Right lobe of liver (tissue), 6 donors: ENCODE data around the gene PTPRN2. TPM values are rescaled to one million over a fixed set of nuclear protein-coding genes. Genes with fewer than 3 reads are reported as not detected.
A peak's percentile ranks its signal among the peaks of the same experiment; 100 is the strongest.

Experiments
- ATAC-seq, 4 donors: fragments of 200-7000 bp; cut with Tn5 transposase; one replicate each; pipeline ENCODE4 v1.9.1; 2020; ENCODE audit warnings: mild to moderate bottlenecking in 4 of 4, moderate library complexity in 4 of 4
- DNase-seq, 3 donors: peaks; one replicate each; pipeline ENCODE4 v3.0.0-alpha.2; 2020
- H3K27ac ChIP-seq, 3 donors: fragments of 200-600 bp; one replicate each; pipeline ENCODE4 v1.8.0; 2022
- H3K27me3 ChIP-seq, 2 donors: fragments of 200-600 bp; one replicate each; pipeline ENCODE4 v1.8.0; 2022
- H3K36me3 ChIP-seq, 4 donors: fragments of 200-600 bp; sonication (generic) in 1 of 4; one replicate each; pipeline versions ENCODE4 v1.5.1 to v1.8.0; 2017 to 2022; ENCODE audit warnings: control low read depth in 1 of 4
- H3K4me1 ChIP-seq, 4 donors: fragments of 200-600 bp; sonication (generic) in 1 of 4; one replicate each; pipeline versions ENCODE4 v1.5.1 to v1.8.0; 2017 to 2022; ENCODE audit warnings: control low read depth in 1 of 4
- H3K4me3 ChIP-seq, 3 donors: fragments of 200-600 bp; one replicate each; pipeline ENCODE4 v1.8.0; 2022
- H3K9me3 ChIP-seq, 4 donors: fragments of 200-600 bp; sonication (generic) in 1 of 4; one replicate each; pipeline versions ENCODE4 v1.5.1 to v1.8.0; 2017 to 2022; ENCODE audit warnings: control low read depth in 1 of 4
- CTCF ChIP-seq, 4 donors: fragments of 200-600 bp in 3 of 4; fragments of 450-650 bp in 1 of 4; IDR thresholded peaks; one replicate each; pipeline versions ENCODE4 v1.5.1 to v1.8.0; 2016 to 2022; ENCODE audit warnings: antibody characterized with exemption in 4 of 4, mild to moderate bottlenecking in 2 of 4
- POLR2A ChIP-seq: fragments of 450-650 bp; IDR thresholded peaks from one replicate; pipeline ENCODE4 v1.6.1; 2017; ENCODE audit warnings: antibody characterized with exemption, mild to moderate bottlenecking
- WGBS: methylation state at CpG from one replicate; pipeline ENCODE4 v1.1.6; 2018; ENCODE audit warnings: low coverage, low lambda C conversion rate; ENCODE audit not compliant: insufficient coverage; ENCODE audit errors: missing lambda C conversion rate; 5-methylcytosine and 5-hydroxymethylcytosine counted together
- intact Hi-C, 2 donors: fragments of 100-400 bp; cut with DNase I; formaldehyde crosslinking; loops; one replicate each; pipeline versions ENCODE4 v1.11.2 to v1.14.1; 2022
- total RNA-seq, 6 experiments: library from RNA; depleted of rRNA in 2 of 6; stranded (reverse); fragments of >200 nt in 2 of 6; fragmentation: NEBNext Ultra II Directional in 3 of 6; extraction: Animal tissue kit (Norgen Biotek cat#: 25700) in 3 of 6; gene quantifications; one replicate each; pipeline versions ENCODE4 v1.1.0 to v1.2.4, GENCODE V29; 2016 to 2023
- donor health status: DM: no; HTN: yes; CAD: no.
- donor health status: DM: no; HTN: no; CAD: no.
- donor health status: DM: no; HTN: no; CAD: no.
- donor health status: DM: no; HTN: yes; CAD: no.
- donor health status: DM: no; HTN: yes; CAD: no.

Gene PTPRN2
- total RNA-seq, 6 experiments from 2014 or later: 0.15 to 0.87 (median 0.67) TPM

GRCh38 chr7:158109364-158110033, 478.1 kb downstream of the PTPRN2 start:
- no peaks in the 10 kb centered on the region for H3K4me1 ChIP-seq
- no peaks in the 10 kb centered on the region for H3K36me3 ChIP-seq
- WGBS: 75% methylated on average over 12 of the region's 12 CpGs
- no peaks in the 10 kb centered on the region for H3K27me3 ChIP-seq
- H3K4me3 ChIP-seq: no peak overlapping the region
- intact Hi-C loops: no loop called here
- no peak overlapping the region for H3K27ac ChIP-seq
- no peaks in the 10 kb centered on the region for H3K9me3 ChIP-seq
- ATAC-seq: no peak
- peak in 1 of 3 donors; percentile 13 for DNase-seq
- TF ChIP-seq POLR2A (no peak), CTCF (IDR thresholded peaks at IDR 0.05) (no peak)

- Histone ChIP-seq H3K4me1 (no peaks in the 10 kb centered on the region), H3K4me3 (no peak overlapping the region), H3K9me3 (no peaks in the 10 kb centered on the region), H3K27ac (no peak overlapping the region), H3K36me3 (no peaks in the 10 kb centered on the region), H3K27me3 (no peaks in the 10 kb centered on the region)
- ATAC-seq: no peak
- peak in 1 of 3 donors; percentile 6 for DNase-seq
- TF ChIP-seq POLR2A (no peak), CTCF (IDR thresholded peaks at IDR 0.05) (no peak)
- WGBS: 54% methylated on average over 2 of the region's 4 CpGs
- intact Hi-C loops: no loop called here
These were observed 478.9 kb downstream of the PTPRN2 start for GRCh38 chr7:158108646-158109293.

GRCh38 chr7:158107806-158108205, 479.8 kb downstream of the PTPRN2 start:
- Histone ChIP-seq H3K27me3 (no peaks in the 10 kb centered on the region), H3K9me3 (no peaks in the 10 kb centered on the region), H3K4me3 (no peak overlapping the region), H3K36me3 (no peaks in the 10 kb centered on the region), H3K27ac (no peak overlapping the region), H3K4me1 (no peaks in the 10 kb centered on the region)
- DNase-seq (peak in 1 of 3 donors; percentile 13), ATAC-seq (no peak)
- intact Hi-C loops: no loop called here
- 29% methylated on average over 1 of the region's 2 CpGs for WGBS
- no peak for TF ChIP-seq POLR2A
- TF ChIP-seq CTCF (IDR thresholded peaks at IDR 0.05): no peak

GRCh38 chr7:158106272-158106671, 481.4 kb downstream of the PTPRN2 start:
- intact Hi-C loops: no loop called here
- ATAC-seq: no peak

More at GRCh38 chr7:158106272-158106671, 481.4 kb downstream of the PTPRN2 start:
- 43% methylated on average over 3 of the region's 3 CpGs for WGBS
- no peak for TF ChIP-seq POLR2A
- TF ChIP-seq CTCF (IDR thresholded peaks at IDR 0.05): no peak
- H3K9me3 ChIP-seq: no peaks in the 10 kb centered on the region
- H3K36me3 ChIP-seq: no peaks in the 10 kb centered on the region
- no peak overlapping the region for H3K27ac ChIP-seq
- no peaks in the 10 kb centered on the region for H3K4me1 ChIP-seq
- peak in 1 of 3 donors; percentile 4 for DNase-seq
- H3K4me3 ChIP-seq: no peak overlapping the region
- no peaks in the 10 kb centered on the region for H3K27me3 ChIP-seq
